ENCODE data around the gene ATXN2L.

DNA sequence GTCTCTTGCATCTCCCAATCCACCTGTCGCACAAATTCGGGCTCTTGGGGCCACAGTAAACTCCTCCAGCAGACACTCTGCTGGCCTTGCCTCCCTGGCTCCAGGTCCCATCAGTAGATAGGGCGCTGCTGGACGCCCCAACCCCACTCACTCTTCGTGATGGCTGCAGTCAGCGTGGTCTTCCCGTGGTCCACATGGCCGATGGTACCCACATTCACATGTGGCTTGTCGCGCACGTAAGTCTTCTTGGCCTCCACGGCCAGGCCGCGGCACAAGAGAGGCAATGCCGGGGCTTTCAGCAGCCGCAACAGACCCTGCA is 22.9 kb downstream of the ATXN2L start:
- TF ChIP-seq, protein P1, sequence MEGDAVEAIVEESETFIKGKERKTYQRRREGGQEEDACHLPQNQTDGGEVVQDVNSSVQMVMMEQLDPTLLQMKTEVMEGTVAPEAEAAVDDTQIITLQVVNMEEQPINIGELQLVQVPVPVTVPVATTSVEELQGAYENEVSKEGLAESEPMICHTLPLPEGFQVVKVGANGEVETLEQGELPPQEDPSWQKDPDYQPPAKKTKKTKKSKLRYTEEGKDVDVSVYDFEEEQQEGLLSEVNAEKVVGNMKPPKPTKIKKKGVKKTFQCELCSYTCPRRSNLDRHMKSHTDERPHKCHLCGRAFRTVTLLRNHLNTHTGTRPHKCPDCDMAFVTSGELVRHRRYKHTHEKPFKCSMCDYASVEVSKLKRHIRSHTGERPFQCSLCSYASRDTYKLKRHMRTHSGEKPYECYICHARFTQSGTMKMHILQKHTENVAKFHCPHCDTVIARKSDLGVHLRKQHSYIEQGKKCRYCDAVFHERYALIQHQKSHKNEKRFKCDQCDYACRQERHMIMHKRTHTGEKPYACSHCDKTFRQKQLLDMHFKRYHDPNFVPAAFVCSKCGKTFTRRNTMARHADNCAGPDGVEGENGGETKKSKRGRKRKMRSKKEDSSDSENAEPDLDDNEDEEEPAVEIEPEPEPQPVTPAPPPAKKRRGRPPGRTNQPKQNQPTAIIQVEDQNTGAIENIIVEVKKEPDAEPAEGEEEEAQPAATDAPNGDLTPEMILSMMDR (conservative IDR thresholded peaks at IDR 0.05; ENCODE audit: low read depth in 2 of 2): no peak
- TF ChIP-seq EZH2 (IDR thresholded peaks at IDR 0.05; ENCODE audit: low read depth, unreplicated experiment) (no peak), POLR2AphosphoS5 (IDR thresholded peaks at IDR 0.05; ENCODE audit: low read depth) (no peak), JUNB (IDR thresholded peaks at IDR 0.05; ENCODE audit: unreplicated experiment) (no peak), EZH2phosphoT487 (IDR thresholded peaks at IDR 0.05; ENCODE audit: unreplicated experiment) (no peak), STAT1 (IDR thresholded peaks at IDR 0.05; ENCODE audit: unreplicated experiment) (no peak), CREB1 (CRISPR knock-in tag; IDR thresholded peaks at IDR 0.05; ENCODE audit: low read depth) (no peak)
- TF ChIP-seq, protein P2, sequence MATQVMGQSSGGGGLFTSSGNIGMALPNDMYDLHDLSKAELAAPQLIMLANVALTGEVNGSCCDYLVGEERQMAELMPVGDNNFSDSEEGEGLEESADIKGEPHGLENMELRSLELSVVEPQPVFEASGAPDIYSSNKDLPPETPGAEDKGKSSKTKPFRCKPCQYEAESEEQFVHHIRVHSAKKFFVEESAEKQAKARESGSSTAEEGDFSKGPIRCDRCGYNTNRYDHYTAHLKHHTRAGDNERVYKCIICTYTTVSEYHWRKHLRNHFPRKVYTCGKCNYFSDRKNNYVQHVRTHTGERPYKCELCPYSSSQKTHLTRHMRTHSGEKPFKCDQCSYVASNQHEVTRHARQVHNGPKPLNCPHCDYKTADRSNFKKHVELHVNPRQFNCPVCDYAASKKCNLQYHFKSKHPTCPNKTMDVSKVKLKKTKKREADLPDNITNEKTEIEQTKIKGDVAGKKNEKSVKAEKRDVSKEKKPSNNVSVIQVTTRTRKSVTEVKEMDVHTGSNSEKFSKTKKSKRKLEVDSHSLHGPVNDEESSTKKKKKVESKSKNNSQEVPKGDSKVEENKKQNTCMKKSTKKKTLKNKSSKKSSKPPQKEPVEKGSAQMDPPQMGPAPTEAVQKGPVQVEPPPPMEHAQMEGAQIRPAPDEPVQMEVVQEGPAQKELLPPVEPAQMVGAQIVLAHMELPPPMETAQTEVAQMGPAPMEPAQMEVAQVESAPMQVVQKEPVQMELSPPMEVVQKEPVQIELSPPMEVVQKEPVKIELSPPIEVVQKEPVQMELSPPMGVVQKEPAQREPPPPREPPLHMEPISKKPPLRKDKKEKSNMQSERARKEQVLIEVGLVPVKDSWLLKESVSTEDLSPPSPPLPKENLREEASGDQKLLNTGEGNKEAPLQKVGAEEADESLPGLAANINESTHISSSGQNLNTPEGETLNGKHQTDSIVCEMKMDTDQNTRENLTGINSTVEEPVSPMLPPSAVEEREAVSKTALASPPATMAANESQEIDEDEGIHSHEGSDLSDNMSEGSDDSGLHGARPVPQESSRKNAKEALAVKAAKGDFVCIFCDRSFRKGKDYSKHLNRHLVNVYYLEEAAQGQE (IDR thresholded peaks at IDR 0.05; ENCODE audit: unreplicated experiment): no peak

All from GM23338 (cell line).